Measurements from ENCODE around the gene UQCC2.

The UQCC2 gene

GRCh38 chr6:33705268-33705885 lies 6.1 kb downstream of the UQCC2 start:
- DNase-seq: no peak

DNA sequence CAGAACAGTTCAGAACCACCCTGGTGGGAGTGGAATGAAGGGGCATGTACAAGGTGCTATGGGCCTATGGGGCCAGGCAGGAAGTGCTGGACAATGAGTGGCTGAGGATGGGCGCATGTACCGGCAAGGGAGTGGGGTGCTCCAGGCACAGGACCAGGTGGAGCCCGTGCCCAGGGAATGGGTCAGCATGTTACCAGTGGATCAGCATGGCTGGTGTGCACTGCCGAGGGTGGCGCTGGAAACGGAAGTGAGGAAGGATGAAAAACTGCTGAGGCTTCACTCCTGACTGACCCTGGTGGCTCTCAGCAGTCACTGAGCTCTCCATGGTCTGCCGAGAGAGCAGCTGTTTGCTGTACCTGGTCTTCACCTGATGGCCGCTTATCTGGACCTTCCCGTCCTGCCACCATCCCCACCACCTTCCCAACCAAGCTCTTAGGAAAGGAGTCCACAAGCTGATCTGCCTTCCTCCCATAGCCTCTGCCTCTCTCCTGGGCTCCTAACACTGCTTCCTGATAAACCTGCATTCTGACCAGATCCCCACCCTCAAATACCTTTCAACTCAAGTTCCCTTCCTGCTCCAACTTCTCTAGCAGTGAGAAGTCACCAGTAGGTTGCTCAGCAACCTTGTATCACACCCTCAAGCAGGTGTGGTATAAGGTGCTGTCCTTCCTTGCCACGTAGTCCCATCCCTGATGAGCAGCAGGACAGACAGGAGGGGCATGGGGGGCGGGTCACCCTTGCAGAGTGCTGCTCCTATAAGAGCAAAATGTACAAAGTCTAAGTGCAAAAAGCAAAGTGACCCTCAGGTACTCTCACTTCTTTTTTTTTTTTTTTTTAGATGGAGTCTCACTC lies 7.1 kb downstream of the UQCC2 start:
- no peak for DNase-seq

DNA sequence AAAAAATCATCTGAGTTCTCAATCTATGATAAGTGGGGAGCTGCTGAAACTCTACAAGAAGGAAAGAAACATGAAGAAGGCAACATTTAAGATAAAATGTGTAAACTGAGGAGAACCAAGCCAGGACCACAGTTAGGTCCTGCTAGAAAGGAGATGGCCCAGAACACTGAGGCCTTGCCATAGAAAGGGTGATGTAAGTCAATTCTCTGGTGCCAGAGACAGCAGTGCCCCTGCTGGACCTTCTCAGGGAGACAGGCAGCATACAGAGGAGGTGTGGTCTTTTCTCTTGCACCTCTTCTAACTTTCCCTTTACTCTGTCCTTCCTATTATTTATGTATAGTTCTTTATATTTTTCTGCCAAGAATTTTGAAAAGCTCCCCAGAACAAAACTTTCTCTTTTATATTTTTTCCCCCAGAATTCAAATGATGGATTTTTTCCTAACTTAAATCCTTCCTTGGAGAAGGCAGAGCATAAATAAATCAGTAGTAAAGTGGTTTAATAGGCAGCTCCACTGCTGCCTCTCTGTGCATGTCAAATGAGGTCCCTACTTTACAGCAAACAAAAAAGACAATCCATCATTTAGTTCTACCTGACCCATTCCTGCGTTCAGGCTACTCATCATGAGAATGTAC lies 9.0 kb downstream of the UQCC2 start:
- DNase-seq: peak; percentile 45

- DNase-seq: peak; percentile 74
These were observed 11.0 kb downstream of the UQCC2 start for GRCh38 chr6:33700391-33701050.

DNA sequence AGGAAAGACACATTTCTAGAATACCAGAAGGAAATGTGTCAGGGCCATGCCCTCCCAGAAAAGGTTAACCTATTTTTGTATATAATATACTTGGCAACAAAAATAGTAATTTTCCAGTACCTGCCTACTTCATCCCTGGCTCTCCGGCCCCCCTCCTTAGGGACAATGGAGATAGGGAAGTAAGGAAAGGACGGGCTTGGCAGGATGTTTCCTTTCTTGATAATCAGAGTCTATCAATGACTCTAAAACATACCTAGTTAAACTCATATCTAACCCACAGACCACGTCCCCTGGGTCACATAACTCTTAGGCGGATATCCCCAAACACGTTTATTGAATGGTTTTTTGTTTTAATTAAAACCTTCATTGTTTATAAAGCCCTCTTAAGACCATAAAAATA lies 11.8 kb downstream of the UQCC2 start:
- no peak for DNase-seq

GRCh38 chr6:33699131-33699530 lies 12.4 kb downstream of the UQCC2 start:
- DNase-seq: no peak

DNA sequence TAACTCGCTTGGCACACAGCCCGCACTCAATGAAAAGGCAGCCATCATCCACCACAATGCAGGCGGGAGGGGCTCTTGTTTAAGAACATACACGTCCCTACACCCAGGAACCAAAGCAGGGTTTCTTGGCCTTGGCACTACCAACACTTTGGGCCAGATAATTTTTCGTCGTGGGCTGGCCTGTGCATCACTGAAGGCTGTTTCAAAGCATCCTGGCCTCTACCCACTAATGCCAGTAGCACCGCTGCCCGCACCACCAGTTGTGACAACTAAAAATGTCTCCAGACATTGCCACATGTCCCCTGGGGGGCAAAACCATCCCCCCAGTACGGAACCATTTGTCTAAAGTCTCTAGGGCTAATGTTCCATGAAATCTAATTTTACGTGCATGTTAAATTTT lies 13.0 kb downstream of the UQCC2 start:
- no peak for DNase-seq

GRCh38 chr6:33697845-33698244 lies 13.7 kb downstream of the UQCC2 start:
- no peak for DNase-seq

- DNase-seq: peak; percentile 56
These were observed 14.7 kb downstream of the UQCC2 start for GRCh38 chr6:33696548-33697518.

DNA sequence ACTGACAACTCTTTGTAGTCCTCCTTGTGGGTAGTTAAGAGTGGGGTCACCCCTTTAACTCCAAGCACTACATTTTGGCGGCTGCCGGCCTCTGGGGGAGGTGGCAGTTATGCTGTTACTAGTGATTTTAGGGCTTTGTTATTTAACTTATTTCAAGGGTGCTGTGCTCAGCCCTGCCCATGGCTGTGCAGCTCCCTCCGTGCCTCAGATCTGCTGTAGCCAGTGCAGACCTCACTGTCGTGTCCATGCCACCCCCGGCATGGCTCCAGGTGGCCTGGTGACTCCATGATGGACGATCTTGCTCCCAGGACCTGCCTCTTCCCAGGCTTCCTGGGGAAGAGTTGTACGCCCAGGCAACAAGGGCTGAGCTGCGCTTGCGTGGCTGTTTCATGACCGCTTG lies 15.4 kb downstream of the UQCC2 start:
- no peak for DNase-seq

DNA sequence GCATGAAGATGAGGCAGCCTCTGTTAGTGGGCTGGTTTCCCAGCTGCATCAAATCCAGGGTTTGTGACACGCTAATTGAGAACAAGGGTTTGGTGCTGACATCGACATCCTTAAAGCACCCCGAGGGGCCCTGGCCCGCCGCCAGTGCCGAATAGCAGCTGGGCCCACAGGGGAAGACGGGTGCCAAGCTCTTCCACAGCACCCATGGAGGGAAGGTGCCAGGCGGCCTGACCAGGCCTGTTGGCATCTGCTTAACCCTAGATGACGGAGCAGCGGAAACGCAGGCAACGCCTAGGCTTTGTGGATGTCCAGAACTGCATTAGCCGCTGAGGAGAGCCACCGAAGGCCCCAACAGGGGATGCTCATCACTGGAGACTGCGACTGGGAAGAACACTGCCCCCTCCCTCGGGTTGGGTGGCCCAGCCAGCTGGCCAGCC lies 16.0 kb downstream of the UQCC2 start:
- no peak for DNase-seq

- DNase-seq: no peak
These were observed 16.5 kb downstream of the UQCC2 start for GRCh38 chr6:33694977-33695376.

DNA sequence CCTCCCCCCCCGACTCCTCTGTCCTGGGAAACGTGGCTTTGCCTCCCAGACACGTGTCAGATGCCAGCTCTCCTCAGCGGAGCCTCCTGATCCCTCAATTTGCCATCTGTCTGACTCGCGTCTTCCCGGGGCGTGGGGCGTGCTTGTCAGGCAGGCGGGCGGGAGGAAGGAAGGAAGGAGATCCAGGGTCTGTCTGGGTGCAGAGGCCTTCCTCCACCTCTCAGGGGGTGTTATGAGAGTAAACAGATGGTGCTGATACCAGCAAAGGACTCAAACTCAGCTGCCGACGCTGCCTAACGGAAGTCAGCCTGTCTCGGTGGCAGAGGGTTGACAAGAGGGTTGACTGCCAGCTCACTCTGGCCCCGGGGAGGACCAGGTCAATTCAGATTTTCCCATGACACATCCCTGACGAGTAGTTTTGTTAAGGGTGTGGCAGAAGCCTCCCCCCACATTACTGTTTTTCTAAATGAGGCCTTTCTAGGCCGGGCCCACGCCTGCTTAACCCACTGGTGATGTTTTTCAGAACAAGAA lies 17.0 kb downstream of the UQCC2 start:
- DNase-seq: peak; percentile 62

GRCh38 chr6:33693186-33694105 lies 18.1 kb downstream of the UQCC2 start:
- no peak for DNase-seq

DNA sequence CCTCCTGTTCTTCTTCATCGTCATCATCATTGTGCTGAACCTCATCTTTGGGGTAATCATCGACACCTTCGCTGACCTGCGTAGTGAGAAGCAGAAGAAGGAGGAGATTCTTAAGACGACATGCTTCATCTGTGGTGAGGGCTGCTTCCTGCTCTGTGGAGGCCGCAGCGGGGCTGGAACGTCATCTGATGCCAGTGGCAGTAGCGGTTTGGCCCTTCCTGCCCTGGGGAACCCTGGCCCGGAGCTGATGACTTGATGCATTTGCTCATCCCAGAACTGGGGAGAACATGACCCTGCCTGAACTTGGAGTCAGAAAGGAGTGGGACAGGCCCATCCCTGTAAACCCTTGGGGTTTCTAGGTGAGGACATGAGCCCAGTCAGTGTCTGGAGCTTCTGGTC lies 18.7 kb downstream of the UQCC2 start:
- peak; percentile 77 for DNase-seq

GRCh38 chr6:33692078-33692759 lies 19.3 kb downstream of the UQCC2 start:
- DNase-seq: no peak

DNA sequence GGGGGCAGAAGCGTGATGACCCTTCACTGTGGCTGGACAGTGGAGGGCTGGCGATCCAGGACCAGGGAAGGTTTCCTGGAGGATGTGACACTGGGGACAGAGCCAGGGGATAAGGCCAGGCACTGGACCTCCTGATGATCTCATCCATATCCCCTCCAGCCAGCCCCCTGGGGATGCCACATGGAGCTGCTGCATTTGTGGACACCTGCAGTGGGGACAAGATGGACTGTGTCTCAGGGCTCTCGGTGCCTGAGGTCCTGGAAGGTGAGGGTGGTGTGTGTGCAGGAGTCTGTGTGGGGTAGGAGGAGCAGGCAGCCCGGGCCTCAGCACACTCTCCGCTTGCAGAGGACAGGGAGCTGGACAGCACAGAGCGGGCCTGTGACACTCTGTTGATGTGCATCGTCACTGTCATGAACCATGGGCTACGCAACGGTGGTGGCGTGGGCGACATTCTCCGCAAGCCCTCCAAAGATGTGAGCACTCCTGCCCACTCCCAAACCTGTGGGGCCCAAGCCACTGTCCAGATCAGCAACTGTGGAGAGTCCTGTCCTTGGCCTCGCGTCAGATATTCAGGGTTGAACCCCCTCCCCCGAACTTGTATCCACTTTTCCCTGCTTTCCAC lies 19.9 kb downstream of the UQCC2 start:
- DNase-seq: no peak

DNA sequence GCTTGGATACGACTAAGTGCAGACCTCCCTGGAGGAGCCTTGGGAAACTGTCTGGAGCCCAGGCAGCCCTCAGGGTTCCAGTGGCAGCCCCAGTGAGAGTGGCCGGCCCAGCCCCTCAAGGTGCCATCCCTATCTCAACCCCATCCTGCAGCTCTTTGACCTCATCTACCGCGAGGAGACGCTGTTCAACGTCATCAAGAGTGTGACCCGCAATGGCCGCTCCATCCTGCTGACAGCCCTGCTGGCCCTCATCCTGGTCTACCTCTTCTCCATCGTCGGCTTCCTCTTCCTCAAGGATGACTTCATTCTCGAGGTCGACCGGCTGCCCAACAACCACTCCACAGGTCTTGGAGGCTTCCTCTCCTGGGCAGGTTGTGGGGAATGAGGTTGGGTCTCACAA lies 20.7 kb downstream of the UQCC2 start:
- DNase-seq: no peak

- no peak for DNase-seq
These were observed 21.6 kb downstream of the UQCC2 start for GRCh38 chr6:33689879-33690278.

- no peak for DNase-seq
These were observed 22.4 kb downstream of the UQCC2 start for GRCh38 chr6:33689148-33689494.

Measured in CD4-positive, alpha-beta T cell treated with Interleukin-15 for 1 hour (primary cell).